Uterus (tissue), 4 donors: ENCODE data around the gene NUPR1. TPM values are rescaled to one million over a fixed set of nuclear protein-coding genes. Genes with fewer than 3 reads are reported as not detected.
A peak's percentile ranks its signal among the peaks of the same experiment; 100 is the strongest.

Source experiments
- DNase-seq, 2 donors: peaks; one replicate each; pipeline ENCODE4 v3.0.0-alpha.2; 2019 to 2020
- H3K27ac ChIP-seq, 2 donors: fragments of 200-600 bp; sonication (generic); 1 replicate in 1 of 2; 2 replicates in 1 of 2; pipeline ENCODE4 v1.5.1; 2016 to 2018
- H3K27me3 ChIP-seq, 2 donors: fragments of 200-600 bp; sonication (generic); one replicate each; pipeline ENCODE4 v1.5.1; 2018 to 2019; ENCODE audit warnings: control low read depth in 1 of 2
- H3K36me3 ChIP-seq, 2 donors: fragments of 200-600 bp; sonication (generic); one replicate each; pipeline ENCODE4 v1.5.1; 2019; ENCODE audit warnings: control low read depth in 1 of 2
- H3K4me1 ChIP-seq, 2 donors: fragments of 200-600 bp; sonication (generic); one replicate each; pipeline ENCODE4 v1.5.1; 2018 to 2019; ENCODE audit warnings: control low read depth in 1 of 2
- H3K4me3 ChIP-seq, 2 donors: fragments of 200-600 bp; sonication (generic); 1 replicate in 1 of 2; 2 replicates in 1 of 2; pipeline ENCODE4 v1.5.1; 2018 to 2019; ENCODE audit warnings: mild to moderate bottlenecking in 1 of 2
- H3K9me3 ChIP-seq, 2 donors: fragments of 200-600 bp; sonication (generic); one replicate each; pipeline ENCODE4 v1.5.1; 2019; ENCODE audit warnings: control low read depth in 1 of 2
- POLR2A ChIP-seq, 2 donors: fragments of 450-650 bp; IDR thresholded peaks; one replicate each; pipeline ENCODE4 v1.6.1; 2016; ENCODE audit warnings: antibody characterized with exemption in 2 of 2, mild to moderate bottlenecking in 1 of 2, moderate library complexity in 1 of 2
- intact Hi-C: fragments of 100-400 bp; cut with DNase I; formaldehyde crosslinking; loops from one replicate; pipeline ENCODE4 v1.15.1; 2023; ENCODE audit warnings: low total_unique reads
- total RNA-seq, 4 donors: library from RNA; depleted of rRNA in 3 of 4; stranded (reverse); fragments of >200 nt in 3 of 4; gene quantifications; one replicate each; pipeline versions ENCODE4 v1.1.0 to v1.2.4, GENCODE V29; 2014 to 2023
- TF ChIP-seq, protein P1 (sequence below), 4 experiments: fragments of 200-600 bp in 2 of 4; fragments of 450-650 bp in 2 of 4; sonication (generic) in 2 of 4; IDR thresholded peaks; one replicate each; pipeline ENCODE4 v1.5.1; 2016 to 2019; ENCODE audit warnings: antibody characterized with exemption in 4 of 4, mild to moderate bottlenecking in 2 of 4, moderate library complexity in 1 of 4
- donor health status: DM: yes; HTN: yes; CAD: no.

NUPR1 gene
- total RNA-seq, 4 donors from 2014 or later, result 7.3 to 81.1 (median 18.4) TPM

- no peak for TF ChIP-seq POLR2A (IDR thresholded peaks at IDR 0.05)
- TF ChIP-seq, protein P1, sequence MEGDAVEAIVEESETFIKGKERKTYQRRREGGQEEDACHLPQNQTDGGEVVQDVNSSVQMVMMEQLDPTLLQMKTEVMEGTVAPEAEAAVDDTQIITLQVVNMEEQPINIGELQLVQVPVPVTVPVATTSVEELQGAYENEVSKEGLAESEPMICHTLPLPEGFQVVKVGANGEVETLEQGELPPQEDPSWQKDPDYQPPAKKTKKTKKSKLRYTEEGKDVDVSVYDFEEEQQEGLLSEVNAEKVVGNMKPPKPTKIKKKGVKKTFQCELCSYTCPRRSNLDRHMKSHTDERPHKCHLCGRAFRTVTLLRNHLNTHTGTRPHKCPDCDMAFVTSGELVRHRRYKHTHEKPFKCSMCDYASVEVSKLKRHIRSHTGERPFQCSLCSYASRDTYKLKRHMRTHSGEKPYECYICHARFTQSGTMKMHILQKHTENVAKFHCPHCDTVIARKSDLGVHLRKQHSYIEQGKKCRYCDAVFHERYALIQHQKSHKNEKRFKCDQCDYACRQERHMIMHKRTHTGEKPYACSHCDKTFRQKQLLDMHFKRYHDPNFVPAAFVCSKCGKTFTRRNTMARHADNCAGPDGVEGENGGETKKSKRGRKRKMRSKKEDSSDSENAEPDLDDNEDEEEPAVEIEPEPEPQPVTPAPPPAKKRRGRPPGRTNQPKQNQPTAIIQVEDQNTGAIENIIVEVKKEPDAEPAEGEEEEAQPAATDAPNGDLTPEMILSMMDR (IDR thresholded peaks at IDR 0.05), result no peak
- Histone ChIP-seq H3K4me1 (no peaks in the 10 kb centered on the region), H3K27ac (peak overlapping the region; percentile 98), H3K36me3 (no peaks in the 10 kb centered on the region), H3K27me3 (no peaks in the 10 kb centered on the region), H3K9me3 (no peaks in the 10 kb centered on the region), H3K4me3 (peak overlapping the region; percentile 63 to 78)
- DNase-seq, result peak in 1 of 2 donors; percentile 37
- intact Hi-C loops, result no loop called here
Measured at GRCh38 chr16:28537964-28538732, 626 bp downstream of the NUPR1 start.

DNA sequence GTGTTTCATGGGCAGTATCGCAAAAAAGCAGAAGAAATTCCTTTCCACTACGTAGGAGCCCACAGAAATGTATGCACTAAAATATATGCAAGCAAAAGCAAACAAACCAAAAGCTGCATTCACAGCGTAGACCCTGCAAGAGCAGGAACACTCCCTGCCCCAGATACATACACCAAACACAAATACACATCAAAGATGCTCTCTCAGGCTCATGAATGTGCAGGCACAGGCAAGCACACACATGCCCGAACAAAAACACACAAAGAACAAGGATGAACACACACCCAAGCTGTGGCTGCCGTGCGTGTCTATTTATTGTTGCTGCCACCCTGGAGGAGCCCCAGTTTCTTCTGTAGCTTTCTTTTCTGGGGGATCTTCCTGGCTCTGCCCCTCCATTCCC is 1.7 kb downstream of the NUPR1 start:
- intact Hi-C loops, result no loop called here
- no peak for DNase-seq
- H3K27ac ChIP-seq, result peak overlapping the region; percentile 98
- no peaks in the 10 kb centered on the region for H3K9me3 ChIP-seq
- H3K4me1 ChIP-seq, result no peaks in the 10 kb centered on the region
- no peaks in the 10 kb centered on the region for H3K36me3 ChIP-seq
- TF ChIP-seq, protein P1 (IDR thresholded peaks at IDR 0.05), result no peak
- no peak for TF ChIP-seq POLR2A (IDR thresholded peaks at IDR 0.05)
- peak overlapping the region; percentile 63 to 78 for H3K4me3 ChIP-seq
- H3K27me3 ChIP-seq, result no peaks in the 10 kb centered on the region

DNA sequence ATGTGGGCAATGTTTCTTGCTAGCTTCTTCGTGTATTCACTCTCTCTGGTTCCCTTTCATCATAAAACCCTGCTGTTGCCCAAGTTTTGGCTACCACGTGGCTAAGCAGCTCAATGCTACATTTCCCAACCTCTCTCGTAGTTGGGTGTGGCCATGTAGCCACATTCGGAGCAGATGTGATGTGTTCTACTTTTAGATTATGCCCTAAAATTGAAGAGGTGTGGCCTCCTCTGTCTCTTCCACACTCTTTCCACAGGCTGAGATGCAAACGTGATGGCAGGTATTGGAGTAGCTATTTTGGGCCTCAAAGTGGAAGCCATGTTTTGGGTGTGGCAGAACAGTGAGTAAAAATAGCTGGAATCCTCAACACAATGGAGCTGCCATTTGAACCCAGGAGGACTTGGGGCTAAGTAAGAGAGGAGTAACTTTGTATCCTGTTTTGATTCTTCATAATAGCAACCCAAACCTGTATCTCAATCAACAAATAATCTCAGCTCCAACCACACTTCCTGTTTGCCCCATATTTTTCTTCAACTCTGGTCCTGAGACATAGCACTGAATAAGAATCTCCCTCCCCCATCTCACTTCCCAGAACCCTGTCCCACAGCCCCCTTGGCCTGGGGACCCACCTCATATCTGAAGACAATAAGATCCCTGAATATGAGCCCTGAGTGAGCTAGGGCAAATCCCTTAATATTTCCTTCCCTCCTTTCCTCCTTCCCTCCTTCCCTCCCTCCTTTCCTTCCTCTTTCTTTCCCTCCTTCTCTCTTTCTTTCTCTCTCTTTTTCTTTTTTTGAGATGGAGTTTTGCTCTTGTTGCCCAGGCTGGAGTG is 4.0 kb downstream of the NUPR1 start:
- H3K4me1 ChIP-seq, result no peaks in the 10 kb centered on the region
- intact Hi-C loops, result no loop called here

DNA sequence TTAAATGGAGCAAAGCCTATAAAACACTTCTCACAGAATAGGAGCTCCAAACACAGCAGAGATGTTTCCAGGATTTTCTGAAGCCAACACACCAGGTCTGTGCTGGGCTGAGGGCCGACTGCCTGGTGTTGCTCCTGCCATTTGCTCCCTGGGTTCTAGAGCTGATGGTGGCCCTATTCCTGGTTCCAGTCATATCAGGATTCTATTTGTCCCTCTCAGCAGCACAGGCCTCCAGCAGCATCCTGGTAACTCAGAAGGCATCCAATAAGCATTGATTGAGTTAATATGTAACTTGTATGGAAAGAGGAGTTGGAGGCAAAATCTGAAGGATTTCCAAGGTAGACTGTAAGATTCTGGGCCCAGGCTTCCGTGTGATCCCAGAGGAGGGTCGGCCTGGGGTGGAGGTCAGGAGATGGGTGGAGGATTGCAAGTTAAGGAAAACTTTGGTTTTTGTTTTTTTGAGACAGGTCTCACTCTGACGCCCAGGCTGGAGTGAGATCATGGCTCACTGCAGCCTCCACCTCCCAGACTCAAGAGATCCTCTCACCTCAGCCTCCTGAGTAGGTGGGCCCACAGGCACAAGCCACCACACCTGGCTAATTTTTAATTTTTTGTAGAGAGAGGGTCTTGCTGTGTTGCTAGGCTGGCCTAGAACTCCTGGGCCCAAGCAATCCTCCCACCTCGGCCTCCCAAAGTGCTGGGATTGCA is 5.7 kb downstream of the NUPR1 start:
- TF ChIP-seq, protein P1 (IDR thresholded peaks at IDR 0.05), result no peak
- no peak for TF ChIP-seq POLR2A (IDR thresholded peaks at IDR 0.05)
- H3K9me3 ChIP-seq, result no peaks in the 10 kb centered on the region
- no peaks in the 10 kb centered on the region for H3K27me3 ChIP-seq
- no peak for DNase-seq
- no peaks in the 10 kb centered on the region for H3K4me1 ChIP-seq
- no peak overlapping the region for H3K4me3 ChIP-seq
- H3K27ac ChIP-seq, result peak overlapping the region; percentile 64 to 68
- no peaks in the 10 kb centered on the region for H3K36me3 ChIP-seq
- intact Hi-C loops, result no loop called here

More for the DNA sequence above, 4.0 kb downstream of the NUPR1 start:
- TF ChIP-seq, protein P1 (IDR thresholded peaks at IDR 0.05), result no peak
- no peak for TF ChIP-seq POLR2A (IDR thresholded peaks at IDR 0.05)
- peak in 1 of 2 donors; percentile 61 for DNase-seq
- H3K36me3 ChIP-seq, result no peaks in the 10 kb centered on the region
- no peaks in the 10 kb centered on the region for H3K9me3 ChIP-seq
- H3K27ac ChIP-seq, result peak overlapping the region in 1 of 2 donors; percentile 64
- H3K27me3 ChIP-seq, result no peaks in the 10 kb centered on the region
- H3K4me3 ChIP-seq, result no peak overlapping the region
